GM20431 (cell line): ENCODE data around the gene PIK3R4.

Experiments
- in situ Hi-C: fragments of 300-500 bp; cut with MseI, MboI; formaldehyde crosslinking; loops from one replicate; pipeline ENCODE4 v1.15.0; 2020; ENCODE audit warnings: low sequenced_read_pairs; ENCODE audit not compliant: unreplicated experiment

PIK3R4 gene

DNA sequence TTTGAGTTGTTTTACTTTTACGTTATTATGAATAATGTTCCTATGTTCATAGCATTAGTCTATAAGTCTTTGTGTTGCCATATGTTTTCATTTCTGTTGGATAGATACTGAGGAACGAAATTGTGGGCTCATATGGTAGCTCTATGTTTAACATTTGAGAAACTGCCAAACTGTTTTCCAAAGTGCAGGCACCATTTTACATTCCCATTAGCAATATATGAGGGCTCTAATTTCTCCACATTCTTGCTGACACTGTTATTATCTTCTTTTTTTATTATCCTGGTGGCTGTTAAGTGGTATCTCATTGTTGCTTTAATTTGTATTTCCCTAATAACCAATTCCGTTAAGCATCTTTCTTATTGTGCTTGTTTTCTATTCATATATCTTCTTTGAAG lies 1.8 kb upstream of the PIK3R4 start:
- in situ Hi-C loops: no loop called here

DNA sequence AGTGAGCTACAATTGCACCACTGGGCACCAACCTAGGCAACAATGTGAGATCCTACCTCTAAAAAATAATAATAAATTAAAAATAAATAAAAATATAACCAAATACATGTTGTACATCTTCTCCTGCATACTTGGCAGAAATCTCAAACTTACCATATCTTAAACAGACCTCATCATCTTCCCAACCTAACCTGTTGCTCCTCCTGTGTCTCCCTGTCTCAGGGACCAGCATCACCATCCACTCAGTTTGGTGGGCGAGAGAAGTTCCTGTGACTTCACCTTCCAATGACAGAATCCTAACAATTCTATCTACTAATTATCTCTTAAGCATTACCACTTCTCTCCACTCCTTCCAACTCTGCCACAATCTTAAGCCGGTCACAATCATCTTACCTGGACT lies 3.3 kb downstream of the PIK3R4 start:
- in situ Hi-C loops: no loop called here

DNA sequence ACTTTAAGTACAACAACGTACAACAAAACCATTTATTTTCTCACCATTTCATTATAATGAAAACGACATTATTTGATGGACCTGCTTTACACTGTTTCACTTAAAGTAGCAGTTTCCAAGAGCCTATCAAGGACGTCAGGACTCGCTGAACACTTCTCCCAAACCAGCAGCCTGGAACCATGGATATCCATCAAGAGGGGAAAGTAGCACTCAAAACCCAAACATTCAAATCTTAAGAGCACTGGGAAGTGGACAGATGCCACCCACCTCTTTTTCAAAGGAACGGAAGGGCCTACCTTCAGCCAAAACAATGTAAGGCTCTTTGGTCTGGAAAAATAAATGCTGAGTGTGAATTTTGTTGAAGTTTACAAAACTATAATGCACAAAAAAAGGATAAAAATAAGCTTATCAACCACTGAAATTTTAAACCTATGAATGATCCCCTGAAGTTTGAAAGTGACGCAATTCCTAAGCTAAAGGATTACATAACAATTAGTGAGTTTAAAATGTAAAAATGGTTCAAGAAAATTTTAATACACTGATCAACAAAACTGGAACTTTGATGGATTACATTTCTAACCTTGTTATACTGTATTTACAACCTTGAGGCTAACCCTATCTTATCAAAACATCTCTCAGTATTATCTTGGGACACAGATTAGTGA lies 4.6 kb downstream of the PIK3R4 start:
- in situ Hi-C loops: no loop called here

DNA sequence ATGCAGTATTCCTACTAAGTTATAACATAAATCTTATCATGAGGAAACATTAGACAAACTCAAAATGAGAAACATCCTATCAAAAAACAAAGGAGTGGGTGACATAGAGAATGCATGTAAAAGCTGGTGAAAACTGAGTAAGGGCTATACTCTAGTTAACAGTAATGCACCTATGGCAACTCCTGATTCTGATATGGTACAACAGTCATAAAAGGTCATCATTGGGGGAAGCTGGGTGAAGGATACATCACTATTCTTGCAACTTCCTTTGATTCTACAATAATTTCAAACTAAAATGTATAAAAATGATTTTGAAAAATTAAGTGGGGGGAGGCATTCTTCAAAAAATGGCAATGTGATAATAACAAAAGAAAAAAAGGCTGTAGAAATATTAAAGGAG lies 6.8 kb downstream of the PIK3R4 start:
- in situ Hi-C loops: no loop called here

DNA sequence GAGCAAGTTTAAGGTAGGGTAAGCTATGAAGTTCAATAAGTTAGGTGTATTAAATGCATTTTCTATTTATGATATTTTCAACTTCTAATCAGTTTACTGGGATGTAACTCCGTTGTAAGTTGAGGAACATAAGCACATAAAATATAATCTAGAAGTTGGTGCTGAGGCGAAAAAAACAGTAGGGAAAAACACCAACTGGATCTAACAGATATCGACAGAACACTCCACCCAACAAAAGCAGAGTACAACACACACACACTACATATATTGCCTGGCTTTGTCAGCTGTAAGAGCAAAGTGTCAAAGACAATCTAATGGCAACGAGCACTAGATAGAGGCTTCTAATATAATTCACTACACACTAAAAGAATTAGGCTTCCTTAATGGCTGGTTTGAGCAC lies 8.4 kb downstream of the PIK3R4 start:
- in situ Hi-C loops: no loop called here

- in situ Hi-C loops: no loop called here
These were observed 9.0 kb downstream of the PIK3R4 start for GRCh38 chr3:130737622-130738021.

DNA sequence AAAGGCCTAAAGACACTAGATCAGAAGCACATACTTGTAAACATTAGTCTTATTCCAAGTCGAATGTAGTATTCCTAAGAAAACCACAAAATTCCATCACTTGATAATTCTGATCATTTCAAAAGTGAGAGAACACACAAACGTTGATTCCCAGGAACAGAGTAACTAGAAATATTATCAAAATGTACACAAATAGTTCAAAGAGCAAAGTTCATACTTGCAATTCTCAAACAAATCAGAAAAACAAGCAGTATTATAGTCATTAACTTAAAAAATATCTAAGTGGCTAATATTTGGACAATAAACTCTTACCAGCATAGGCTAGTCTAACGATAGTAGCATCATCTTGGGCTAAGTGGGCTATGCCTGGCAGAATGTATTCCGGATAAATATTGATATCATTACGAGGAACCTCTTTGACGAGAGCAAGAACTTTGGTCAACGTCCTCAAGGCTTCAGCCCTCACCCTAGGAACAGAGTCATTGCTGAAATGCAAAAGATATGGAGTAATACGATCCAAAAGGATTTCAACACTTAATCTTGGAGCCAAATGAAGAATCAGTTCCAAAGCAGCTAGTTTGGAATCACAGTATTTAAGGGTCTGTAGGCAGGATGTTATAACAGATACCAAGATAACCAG lies 13.3 kb downstream of the PIK3R4 start:
- in situ Hi-C loops: no loop called here

DNA sequence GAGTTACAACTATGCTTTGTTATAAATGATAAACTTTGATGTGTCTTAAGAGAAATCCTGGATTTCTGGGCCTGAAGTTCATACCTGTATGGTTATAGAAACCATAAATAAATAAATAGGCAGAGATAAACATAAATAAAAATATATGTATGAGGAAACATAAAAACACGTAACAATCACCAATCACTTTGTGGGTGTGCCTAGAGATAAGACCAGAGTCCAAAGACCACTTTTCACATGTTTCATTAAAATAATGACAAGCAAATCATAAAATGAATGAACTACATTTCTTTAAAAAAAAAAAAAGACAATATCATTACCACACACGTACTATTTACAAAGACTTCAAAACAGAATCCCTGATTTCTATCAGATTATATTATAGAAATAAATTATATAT lies 14.1 kb downstream of the PIK3R4 start:
- in situ Hi-C loops: no loop called here

DNA sequence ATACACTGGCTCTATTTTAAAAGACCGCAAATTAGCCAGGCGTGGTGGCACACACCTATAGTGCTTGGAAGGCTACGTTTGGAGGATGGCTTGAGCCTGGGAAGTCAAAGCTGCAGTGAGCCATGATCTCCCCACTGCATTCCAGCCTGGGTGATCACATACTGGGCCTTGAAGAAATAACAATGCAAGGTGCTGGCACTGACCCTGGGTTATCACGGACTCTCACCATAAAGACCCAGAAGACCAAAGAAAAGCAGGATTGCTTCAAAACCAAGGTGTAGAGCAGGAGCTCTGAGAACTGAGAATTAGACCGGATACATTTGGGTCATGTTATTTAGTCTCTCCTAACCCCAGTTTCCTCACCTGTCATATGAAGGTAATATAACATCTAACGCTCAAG lies 14.8 kb downstream of the PIK3R4 start:
- in situ Hi-C loops: no loop called here

- in situ Hi-C loops: no loop called here
These were observed 17.5 kb downstream of the PIK3R4 start for GRCh38 chr3:130729154-130729553.

DNA sequence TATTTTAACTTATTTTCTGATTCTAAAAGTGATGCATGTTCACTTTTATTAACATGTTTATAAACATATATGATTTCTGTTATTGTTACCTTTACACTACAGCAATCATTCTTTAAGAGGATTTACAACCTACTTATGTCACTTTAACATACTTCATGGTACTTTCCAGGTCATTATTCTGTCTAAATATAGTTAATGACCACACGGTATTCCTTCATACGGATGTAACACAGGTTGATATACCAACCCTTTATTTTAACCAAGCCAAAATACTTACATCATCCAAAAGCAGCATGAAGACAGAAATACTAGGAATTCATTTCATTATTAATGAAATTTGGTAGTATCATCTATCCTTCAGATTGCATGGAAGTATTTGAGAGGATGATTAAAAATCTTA lies 18.6 kb downstream of the PIK3R4 start:
- in situ Hi-C loops: no loop called here

- in situ Hi-C loops: no loop called here
These were observed 20.9 kb downstream of the PIK3R4 start for GRCh38 chr3:130725746-130726145.

- in situ Hi-C loops: no loop called here
These were observed 31.0 kb downstream of the PIK3R4 start for GRCh38 chr3:130715616-130716015.

DNA sequence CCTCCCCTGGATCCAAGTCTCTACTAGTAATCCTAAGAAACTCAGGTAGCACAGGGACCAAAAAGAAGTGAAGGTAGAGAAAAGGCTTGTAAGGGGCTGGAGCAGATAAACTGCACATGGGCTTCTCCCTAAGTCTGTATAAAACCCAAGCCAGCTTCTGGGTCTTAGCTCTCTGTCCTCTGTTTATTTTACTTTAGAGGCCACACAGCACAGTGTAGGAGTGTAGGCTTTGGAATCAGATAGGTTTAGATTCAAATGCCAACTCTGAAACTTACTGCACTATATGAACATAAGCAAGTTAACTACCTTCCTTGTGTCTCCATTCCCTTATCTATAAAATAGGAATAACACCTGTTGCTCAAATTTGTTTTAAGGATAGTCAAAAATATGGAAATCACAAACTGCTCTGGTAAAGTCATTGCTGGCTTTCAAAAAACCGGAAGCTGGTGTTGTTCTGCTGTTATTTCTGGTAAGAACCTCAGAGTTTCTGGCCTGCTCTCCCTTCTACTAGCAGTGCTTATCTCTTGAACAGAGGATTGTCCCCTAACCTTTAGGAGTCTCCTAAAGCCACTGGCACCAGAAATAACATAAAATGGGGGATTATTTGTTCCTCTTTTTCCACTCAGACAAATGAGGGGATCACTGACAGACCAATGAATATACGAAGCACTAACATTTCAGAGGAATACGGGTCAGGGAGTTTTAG lies 33.8 kb downstream of the PIK3R4 start:
- in situ Hi-C loops: no loop called here

DNA sequence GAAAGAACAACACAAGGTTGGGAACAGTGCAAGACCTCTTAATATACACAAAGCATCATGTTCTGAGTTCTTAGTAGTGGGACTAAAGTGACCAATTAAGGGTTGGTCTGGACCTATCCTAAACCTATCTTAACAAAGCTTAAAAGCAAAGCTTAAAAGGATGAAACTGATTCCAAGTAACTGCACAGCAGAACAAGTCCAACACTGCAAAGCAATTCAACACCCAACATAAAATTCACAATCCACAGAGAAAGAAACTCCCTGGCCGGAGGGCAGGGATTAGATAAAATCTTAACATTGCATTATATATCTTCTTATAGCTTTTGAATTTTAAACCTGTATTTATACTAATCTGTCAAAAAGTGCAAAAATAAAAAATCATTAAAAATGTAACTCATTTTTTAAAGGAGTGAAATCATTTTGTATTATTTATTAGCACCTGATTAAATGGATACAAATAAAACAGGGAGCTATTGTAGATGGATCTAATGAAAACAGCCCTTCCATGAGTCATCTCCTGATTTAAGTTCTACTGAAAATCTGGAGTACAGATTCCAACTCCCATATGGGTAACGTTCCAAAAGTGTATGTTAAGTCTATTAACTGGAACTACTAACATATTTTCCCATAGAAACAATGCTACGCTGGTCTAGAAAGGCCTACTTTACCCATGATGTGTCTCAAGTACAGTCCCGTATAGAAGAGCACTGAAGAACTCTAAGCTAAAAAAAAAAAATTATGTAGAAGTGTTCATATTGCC lies 34.9 kb downstream of the PIK3R4 start:
- in situ Hi-C loops: no loop called here

GRCh38 chr3:130709671-130710070 lies 37.0 kb downstream of the PIK3R4 start:
- in situ Hi-C loops: no loop called here

GRCh38 chr3:130707902-130708601 lies 38.6 kb downstream of the PIK3R4 start:
- in situ Hi-C loops: no loop called here

DNA sequence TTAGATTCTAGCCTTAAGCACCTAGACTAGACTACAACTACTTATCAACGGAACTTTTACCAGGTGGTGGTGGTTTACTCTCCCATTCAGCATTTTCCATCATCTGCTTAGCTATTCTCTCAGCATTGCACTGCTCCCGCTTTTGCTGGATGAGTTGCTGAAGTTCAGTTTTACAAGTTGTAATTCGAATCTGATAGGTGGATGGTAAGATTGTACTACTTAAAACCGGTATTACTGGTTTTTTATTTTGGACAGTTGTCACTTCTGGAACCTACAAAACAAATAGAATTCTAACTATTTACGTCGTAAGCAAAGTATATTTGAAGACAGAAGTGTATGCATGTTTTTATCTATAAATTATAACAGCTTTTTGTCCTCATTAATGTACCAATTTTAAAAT lies 41.1 kb downstream of the PIK3R4 start:
- in situ Hi-C loops: no loop called here

- in situ Hi-C loops: no loop called here
These were observed 43.6 kb downstream of the PIK3R4 start for GRCh38 chr3:130702985-130703384.

- in situ Hi-C loops: no loop called here
These were observed 46.1 kb downstream of the PIK3R4 start for GRCh38 chr3:130700541-130700940.
